WTC11 (cell line): Measurements from ENCODE around the gene NUP210L. TPM values are rescaled to one million over a fixed set of nuclear protein-coding genes. Genes with fewer than 3 reads are reported as not detected.

Experiments used
- ATAC-seq: fragments of 200-7000 bp; cut with Tn5 transposase; 2 replicates; pipeline ENCODE4 v1.10.0; 2021; ENCODE audit warnings: mild to moderate bottlenecking, moderate library complexity
- CTCF ChIA-PET: fragments of 300-600 bp; sonication (Branson Sonifier 250); formaldehyde crosslinking; loops from one replicate; lab custom pipeline; 2021; ENCODE audit warnings: antibody characterized with exemption; lab: Charles Lee
- POLR2A ChIA-PET: fragments of 350-600 bp; sonication (Branson Sonifier 250); formaldehyde crosslinking; loops from one replicate; lab custom pipeline; 2021; ENCODE audit warnings: antibody characterized with exemption; lab: Charles Lee
- DNase-seq: peaks from one replicate; pipeline ENCODE4 v3.0.0; 2021; ENCODE audit warnings: low spot score
- H3K27ac Mint-ChIP-seq: 2 replicates; pipeline ENCODE4 v1.8.0; 2021; ENCODE audit warnings: mixed read lengths
- H3K27me3 Mint-ChIP-seq: 2 replicates; pipeline ENCODE4 v1.8.0; 2021; ENCODE audit warnings: low read depth, mild to moderate bottlenecking, moderate library complexity, mixed read lengths
- H3K36me3 Mint-ChIP-seq: 2 replicates; pipeline ENCODE4 v1.8.0; 2021; ENCODE audit warnings: mixed read lengths
- H3K4me1 Mint-ChIP-seq: 2 replicates; pipeline ENCODE4 v1.8.0; 2022; ENCODE audit warnings: mixed read lengths
- H3K4me3 Mint-ChIP-seq: 2 replicates; pipeline ENCODE4 v1.8.0; 2021; ENCODE audit warnings: mild to moderate bottlenecking, moderate library complexity, mixed read lengths
- H3K9me3 Mint-ChIP-seq: 2 replicates; pipeline ENCODE4 v1.8.0; 2021; ENCODE audit warnings: mixed read lengths
- AR ChIP-seq: fragments of 250-450 bp; sonication (Bioruptor Pico); IDR thresholded peaks from 2 replicates; pipeline ENCODE4 v1.9.0; 2021; ENCODE audit warnings: mild to moderate bottlenecking
- ATF6 ChIP-seq: sonication (generic); formaldehyde crosslinking; IDR thresholded peaks from 2 replicates; pipeline ENCODE4 v1.8.1; 2023; ENCODE audit warnings: mild to moderate bottlenecking, missing genetic modification reagents
- CREB1 ChIP-seq: sonication (generic); formaldehyde crosslinking; IDR thresholded peaks from 2 replicates; pipeline ENCODE4 v1.8.0; 2023; ENCODE audit warnings: mild to moderate bottlenecking, missing genetic modification reagents
- E2F1 ChIP-seq: sonication (generic); formaldehyde crosslinking; IDR thresholded peaks from 2 replicates; pipeline ENCODE4 v1.8.0; 2022; ENCODE audit warnings: mild to moderate bottlenecking, missing genetic modification reagents
- E2F4 ChIP-seq: sonication (generic); formaldehyde crosslinking; IDR thresholded peaks from 2 replicates; pipeline ENCODE4 v1.8.1; 2022; ENCODE audit warnings: low read depth, mild to moderate bottlenecking, moderate library complexity, missing genetic modification reagents, borderline replicate concordance
- ETV6 ChIP-seq: sonication (generic); formaldehyde crosslinking; IDR thresholded peaks from 2 replicates; pipeline ENCODE4 v1.8.1; 2022; ENCODE audit warnings: mild to moderate bottlenecking, missing genetic modification reagents
- GTF2I ChIP-seq: fragments of 250-450 bp; sonication (Bioruptor Pico); conservative IDR thresholded peaks from 2 replicates; pipeline ENCODE4 v1.4.0; 2021; ENCODE audit warnings: mild to moderate bottlenecking
- NFATC4 ChIP-seq: fragments of 250-450 bp; sonication (Bioruptor Pico); IDR thresholded peaks from 2 replicates; pipeline ENCODE4 v1.9.0; 2021; ENCODE audit warnings: mild to moderate bottlenecking
- NFE2L1 ChIP-seq: sonication (generic); formaldehyde crosslinking; IDR thresholded peaks from 2 replicates; pipeline ENCODE4 v1.8.1; 2023; ENCODE audit warnings: missing genetic modification reagents
- NR1H2 ChIP-seq: sonication (generic); formaldehyde crosslinking; IDR thresholded peaks from 2 replicates; pipeline ENCODE4 v1.9.0; 2021; ENCODE audit warnings: mild to moderate bottlenecking, moderate library complexity, missing genetic modification reagents
- RORB ChIP-seq: fragments of 250-450 bp; sonication (Bioruptor Pico); IDR thresholded peaks from 2 replicates; pipeline ENCODE4 v1.9.0; 2021; ENCODE audit warnings: mild to moderate bottlenecking
- SMAD4 ChIP-seq: sonication (generic); formaldehyde crosslinking; IDR thresholded peaks from 2 replicates; pipeline ENCODE4 v1.8.0; 2022; ENCODE audit warnings: mild to moderate bottlenecking, missing genetic modification reagents
- SOX15 ChIP-seq: fragments of 250-450 bp; sonication (Bioruptor Pico); IDR thresholded peaks from 2 replicates; pipeline ENCODE4 v1.9.0; 2021; ENCODE audit warnings: mild to moderate bottlenecking
- SP1 ChIP-seq: sonication (generic); formaldehyde crosslinking; conservative IDR thresholded peaks from 2 replicates; pipeline ENCODE4 v1.8.1; 2022; ENCODE audit warnings: missing genetic modification reagents
- ZNF121 ChIP-seq: sonication (generic); formaldehyde crosslinking; IDR thresholded peaks from 2 replicates; pipeline ENCODE4 v1.8.0; 2023; ENCODE audit warnings: missing genetic modification reagents
- ZNF425 ChIP-seq: fragments of 250-450 bp; sonication (Bioruptor Pico); conservative IDR thresholded peaks from 2 replicates; pipeline ENCODE4 v1.9.0; 2021; ENCODE audit warnings: mild to moderate bottlenecking
- ZNF512 ChIP-seq: sonication (generic); formaldehyde crosslinking; IDR thresholded peaks from 2 replicates; pipeline ENCODE4 v1.8.1; 2022; ENCODE audit warnings: missing genetic modification reagents, borderline replicate concordance
- ZNF532 ChIP-seq: fragments of 250-450 bp; sonication (Bioruptor Pico); IDR thresholded peaks from 2 replicates; pipeline ENCODE4 v1.9.0; 2021; ENCODE audit warnings: mild to moderate bottlenecking, borderline replicate concordance
- ZSCAN18 ChIP-seq: fragments of 250-450 bp; sonication (Bioruptor Pico); IDR thresholded peaks from 2 replicates; pipeline ENCODE4 v2.1.2; 2022; ENCODE audit warnings: mild to moderate bottlenecking, moderate library complexity
- total RNA-seq: library from RNA; stranded (reverse); gene quantifications from 3 replicates; pipeline ENCODE4 v1.2.3, GENCODE V29; 2021

NUP210L gene
- total RNA-seq, 1 experiment from 2014 or later, result 0.02 TPM

GRCh38 chr1:153990468-153991150, 164.3 kb downstream of the NUP210L start, which contains the start of gene RPS27:
Gene RPS27 (plus strand): TSS chr1:153990762. CDS start chr1:153990797, 35 bp downstream.
- CTCF ChIA-PET, result interaction anchor here (1.1 to 1.9 kb wide), 3 partner anchors 13 to 363 kb away, joined by 3 to 6 read pairs (median 6); partner anchors contain the start of genes CREB3L4, JTB and S100A13
- no peaks in the 10 kb centered on the region for H3K27me3 Mint-ChIP-seq
- TF ChIP-seq AR (CRISPR knock-in tag) (peak; percentile 88; the same call in 1 of the 2 replicates), CREB1 (CRISPR knock-in tag) (peak; percentile 62; the same call in 1 of the 2 replicates), ATF6 (CRISPR knock-in tag) (no peak), E2F1 (0 out of 2 replicates have a peak, but pooled peaks have one; percentile 32), ZNF121 (CRISPR knock-in tag) (no peak), ZNF425 (CRISPR knock-in tag) (no peak), ZSCAN18 (CRISPR knock-in tag) (no peak), SMAD4 (CRISPR knock-in tag) (0 out of 2 replicates have a peak, but pooled peaks have one; percentile 55), E2F4 (CRISPR knock-in tag) (no peak), ZNF532 (peak; percentile 83; the same call in 1 of the 2 replicates), SOX15 (CRISPR knock-in tag) (no peak), GTF2I (CRISPR knock-in tag) (no peak), RORB (CRISPR knock-in tag) (0 out of 2 replicates have a peak, but pooled peaks have one; percentile 45), ETV6 (CRISPR knock-in tag) (peak; percentile 74; the same call in 1 of the 2 replicates), NFE2L1 (CRISPR knock-in tag) (0 out of 2 replicates have a peak, but pooled peaks have one; percentile 56), SP1 (CRISPR knock-in tag) (peak; percentile 42; the same call in 1 of the 2 replicates), NR1H2 (0 out of 2 replicates have a peak, but pooled peaks have one; percentile 21), ZNF512 (CRISPR knock-in tag) (no peak), NFATC4 (CRISPR knock-in tag) (peak; percentile 78; the same call in 1 of the 2 replicates)

More at GRCh38 chr1:153990468-153991150, 164.3 kb downstream of the NUP210L start, which contains the start of gene RPS27:
- Mint-ChIP-seq H3K4me1 (peaks cover 29% of the 10 kb centered on the region), H3K36me3 (peaks cover 47% of the 10 kb centered on the region), H3K9me3 (peaks cover 4% of the 10 kb centered on the region), H3K27ac (peak within 1 kb of the TSS; percentile 98), H3K4me3 (peak within 1 kb of the TSS; percentile 97)
- ATAC-seq, result peak; percentile 38
- POLR2A ChIA-PET, result interaction anchor here (0.6 to 2.2 kb wide), 16 partner anchors 8 to 334 kb away, joined by 3 to 23 read pairs (median 3); partner anchors contain the start of genes CREB3L4, DENND4B, GATAD2B and JTB
- peak; percentile 83 for DNase-seq
